ENCODE data around the gene UMODL1. TPM values are rescaled to one million over a fixed set of nuclear protein-coding genes. Genes with fewer than 3 reads are reported as not detected.

Gene UMODL1
- total RNA-seq, 1 experiment from 2014 or later: 0.18 TPM

- Histone ChIP-seq H3K4me3 (ENCODE audit: low read depth in 2 of 2, low read length in 2 of 2) (no peak overlapping the region), H3K36me3 (ENCODE audit: control insufficient read depth, insufficient read depth, low read length) (no peaks in the 10 kb centered on the region), H3K9me3 (ENCODE audit: control insufficient read depth, insufficient read depth, low read depth, low read length) (no peaks in the 10 kb centered on the region), H3K27ac (ENCODE audit: low read length) (no peak overlapping the region), H3K4me1 (ENCODE audit: control insufficient read depth, insufficient read depth, low read length) (no peaks in the 10 kb centered on the region), H3K27me3 (ENCODE audit: control insufficient read depth, insufficient read depth, low read length) (no peaks in the 10 kb centered on the region)
- POLR2A ChIA-PET: no interaction called here
- CTCF ChIA-PET: no interaction called here
- intact Hi-C loops (cut with micrococcal nuclease; ENCODE audit: unreplicated experiment): no loop called here
- no TSS peak for BruUV-seq (replicated peaks)
- DNase-seq (ENCODE audit: low read depth, low spot score) (no peak), ATAC-seq (no peak)
- in situ Hi-C loops (cut with HindIII; ENCODE audit: low pct_unique_long_range_greater_than_20kb, low sequenced_read_pairs): no loop called here
- TF ChIP-seq REST (IDR thresholded peaks at IDR 0.05; ENCODE audit: insufficient read depth in 1 of 2, low read depth in 2 of 2, low read length in 1 of 2) (no peak), CTCF (IDR thresholded peaks at IDR 0.05) (no peak), SIN3A (IDR thresholded peaks at IDR 0.05; ENCODE audit: borderline replicate concordance, insufficient read depth, low read depth, low read length) (no peak), TCF7L2 (IDR thresholded peaks at IDR 0.05; ENCODE audit: low read depth, low read length) (no peak), POLR2AphosphoS5 (IDR thresholded peaks at IDR 0.05; ENCODE audit: low read depth, low read length) (no peak)
Observed at GRCh38 chr21:42022091-42022430, 49.1 kb upstream of the UMODL1 start.

GRCh38 chr21:42022906-42023305 lies 48.2 kb upstream of the UMODL1 start:
- Histone ChIP-seq H3K36me3 (ENCODE audit: control insufficient read depth, insufficient read depth, low read length) (no peaks in the 10 kb centered on the region), H3K4me1 (ENCODE audit: control insufficient read depth, insufficient read depth, low read length) (no peaks in the 10 kb centered on the region), H3K9me3 (ENCODE audit: control insufficient read depth, insufficient read depth, low read depth, low read length) (no peaks in the 10 kb centered on the region), H3K4me3 (ENCODE audit: low read depth in 2 of 2, low read length in 2 of 2) (no peak overlapping the region), H3K27me3 (ENCODE audit: control insufficient read depth, insufficient read depth, low read length) (no peaks in the 10 kb centered on the region), H3K27ac (ENCODE audit: low read length) (no peak overlapping the region)
- ChIA-PET POLR2A (interaction anchor here (0.6 kb wide), 1 partner anchor 14 kb away, joined by 9 read pairs; no protein-coding TSS in a partner anchor), CTCF (no interaction called here)
- DNase-seq (ENCODE audit: low read depth, low spot score): no peak
- no peak for ATAC-seq
- in situ Hi-C loops (cut with HindIII; ENCODE audit: low pct_unique_long_range_greater_than_20kb, low sequenced_read_pairs): no loop called here
- BruUV-seq (replicated peaks): no TSS peak
- intact Hi-C loops (cut with micrococcal nuclease; ENCODE audit: unreplicated experiment): no loop called here
- TF ChIP-seq TCF7L2 (IDR thresholded peaks at IDR 0.05; ENCODE audit: low read depth, low read length): no peak
- TF ChIP-seq SIN3A (IDR thresholded peaks at IDR 0.05; ENCODE audit: borderline replicate concordance, insufficient read depth, low read depth, low read length): no peak
- no peak for TF ChIP-seq REST (IDR thresholded peaks at IDR 0.05; ENCODE audit: insufficient read depth in 1 of 2, low read depth in 2 of 2, low read length in 1 of 2)
- no peak for TF ChIP-seq POLR2AphosphoS5 (IDR thresholded peaks at IDR 0.05; ENCODE audit: low read depth, low read length)
- TF ChIP-seq CTCF (IDR thresholded peaks at IDR 0.05): no peak
